Esophagus squamous epithelium (tissue), 5 donors: ENCODE results near the gene RAB11FIP2. TPM values are rescaled to one million over a fixed set of nuclear protein-coding genes. Genes with fewer than 3 reads are reported as not detected.

Source experiments
- DNase-seq: peaks from one replicate; lab custom pipeline; 2025; lab: John Stamatoyannopoulos, UW
- H3K27ac ChIP-seq, 4 donors: fragments of 200-600 bp; sonication (generic); one replicate each; pipeline ENCODE4 v1.5.1; 2016 to 2019; ENCODE audit warnings: mild to moderate bottlenecking in 1 of 4
- H3K27me3 ChIP-seq, 4 donors: fragments of 200-600 bp; sonication (generic); 1 replicate in 3 of 4; 2 replicates in 1 of 4; pipeline versions ENCODE4 v1.5.1 to v1.6.0; 2017 to 2021; ENCODE audit warnings: antibody characterized with exemption in 1 of 4
- H3K36me3 ChIP-seq, 3 donors: fragments of 200-600 bp; sonication (generic); one replicate each; pipeline ENCODE4 v1.5.1; 2016 to 2019
- H3K4me1 ChIP-seq, 3 donors: fragments of 200-600 bp; sonication (generic); one replicate each; pipeline ENCODE4 v1.5.1; 2017 to 2019
- H3K4me3 ChIP-seq, 4 donors: fragments of 200-600 bp; sonication (generic); 1 replicate in 3 of 4; 2 replicates in 1 of 4; pipeline ENCODE4 v1.5.1; 2016 to 2019; ENCODE audit warnings: mild to moderate bottlenecking in 2 of 4, moderate library complexity in 1 of 4
- H3K9me3 ChIP-seq, 3 donors: fragments of 200-600 bp; sonication (generic); one replicate each; pipeline ENCODE4 v1.5.1; 2016 to 2019
- CTCF ChIP-seq, 6 experiments: fragments of 450-650 bp in 4 of 6; fragments of 200-600 bp in 2 of 6; sonication (generic) in 2 of 6; IDR thresholded peaks; one replicate each; pipeline ENCODE4 v1.5.1; 2016 to 2019; ENCODE audit warnings: antibody characterized with exemption in 6 of 6, mild to moderate bottlenecking in 4 of 6, moderate library complexity in 4 of 6
- POLR2A ChIP-seq, 4 donors: fragments of 450-650 bp; IDR thresholded peaks; one replicate each; pipeline ENCODE4 v1.6.1; 2017; ENCODE audit warnings: antibody characterized with exemption in 4 of 4, mild to moderate bottlenecking in 4 of 4, moderate library complexity in 3 of 4
- WGBS, 2 donors: methylation state at CpG; one replicate each; pipeline ENCODE4 v1.1.5; 2018; 5-methylcytosine and 5-hydroxymethylcytosine counted together
- intact Hi-C: fragments of 100-400 bp; cut with DNase I; formaldehyde crosslinking; loops from one replicate; pipeline ENCODE4 v1.15.0; 2022
- total RNA-seq, 4 donors: library from RNA; depleted of rRNA; stranded (reverse); fragments of >200 nt; gene quantifications; one replicate each; pipeline ENCODE4 v1.1.0, GENCODE V29; 2016
- donor health status: DM: yes; HTN: yes; CAD: no.

RAB11FIP2 gene
- total RNA-seq, 4 donors from 2014 or later: 6.2 to 21.0 (median 11.6) TPM

GRCh38 chr10:118035354-118036005, 11.3 kb downstream of the RAB11FIP2 start:
- no peaks in the 10 kb centered on the region for H3K27me3 ChIP-seq
- WGBS, 2 donors: 74 to 80% methylated on average over 7 of the region's 7 CpGs
- DNase-seq: no peak
- TF ChIP-seq CTCF (IDR thresholded peaks at IDR 0.05) (no peak), POLR2A (IDR thresholded peaks at IDR 0.05) (no peak)
- no peak overlapping the region for H3K27ac ChIP-seq
- intact Hi-C loops: no loop called here
- H3K9me3 ChIP-seq: no peaks in the 10 kb centered on the region
- H3K4me1 ChIP-seq: peaks cover 0 to under 1% (median 0%) of the 10 kb centered on the region in 3 donors
- no peak overlapping the region for H3K4me3 ChIP-seq
- peaks cover 0 to 39% (median 0%) of the 10 kb centered on the region in 3 donors for H3K36me3 ChIP-seq

GRCh38 chr10:118034791-118035261, 11.9 kb downstream of the RAB11FIP2 start:
- TF ChIP-seq CTCF (IDR thresholded peaks at IDR 0.05) (no peak), POLR2A (IDR thresholded peaks at IDR 0.05) (no peak)
- no peaks in the 10 kb centered on the region for H3K27me3 ChIP-seq
- H3K4me1 ChIP-seq: no peaks in the 10 kb centered on the region
- DNase-seq: no peak
- H3K4me3 ChIP-seq: no peak overlapping the region
- WGBS, 2 donors: 81 to 98% methylated on average over 3 to 4 of the region's 4 CpGs
- H3K36me3 ChIP-seq: peaks cover 0 to 39% (median 0%) of the 10 kb centered on the region in 3 donors
- no peaks in the 10 kb centered on the region for H3K9me3 ChIP-seq
- intact Hi-C loops: no loop called here
- H3K27ac ChIP-seq: no peak overlapping the region

DNA sequence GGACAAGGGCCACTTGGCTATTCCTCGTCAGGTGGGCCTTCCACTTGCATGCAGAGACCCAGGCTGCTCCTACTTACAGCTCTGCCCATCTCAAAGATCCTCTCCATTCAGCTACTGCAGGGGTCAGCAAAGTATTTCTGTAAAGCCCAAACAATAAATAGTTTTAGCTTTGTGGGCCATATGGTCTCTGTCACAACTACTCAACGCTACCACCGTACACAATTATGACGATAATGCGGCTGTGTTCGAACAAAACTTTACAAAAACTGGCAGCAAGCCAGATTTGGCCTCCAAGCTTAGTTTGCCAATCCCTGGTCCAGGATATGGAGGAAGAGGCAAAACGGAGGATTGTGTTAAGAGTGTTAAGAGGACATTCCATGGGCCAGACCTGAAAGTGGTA, 12.8 kb downstream of the RAB11FIP2 start:
- WGBS, 2 donors: 68 to 75% methylated on average over 7 of the region's 7 CpGs
- H3K4me1 ChIP-seq: no peaks in the 10 kb centered on the region
- no peak overlapping the region for H3K4me3 ChIP-seq
- no peaks in the 10 kb centered on the region for H3K9me3 ChIP-seq
- H3K27ac ChIP-seq: no peak overlapping the region
- no peak for DNase-seq
- peaks cover 0 to 32% (median 0%) of the 10 kb centered on the region in 3 donors for H3K36me3 ChIP-seq
- intact Hi-C loops: no loop called here
- no peak for TF ChIP-seq CTCF (IDR thresholded peaks at IDR 0.05)
- no peaks in the 10 kb centered on the region for H3K27me3 ChIP-seq

- WGBS, 2 donors: 93% methylated on average over 4 of the region's 4 CpGs
- intact Hi-C loops: no loop called here
- H3K4me3 ChIP-seq: no peak overlapping the region
- no peak for DNase-seq
- no peaks in the 10 kb centered on the region for H3K9me3 ChIP-seq
- no peak overlapping the region for H3K27ac ChIP-seq
- TF ChIP-seq POLR2A (IDR thresholded peaks at IDR 0.05) (no peak), CTCF (IDR thresholded peaks at IDR 0.05) (no peak)
- no peaks in the 10 kb centered on the region for H3K4me1 ChIP-seq
- H3K27me3 ChIP-seq: no peaks in the 10 kb centered on the region
- peaks cover 0 to 25% (median 0%) of the 10 kb centered on the region in 3 donors for H3K36me3 ChIP-seq
These were observed 14.2 kb downstream of the RAB11FIP2 start for GRCh38 chr10:118032564-118032963.

- Histone ChIP-seq H3K4me3 (no peak overlapping the region), H3K36me3 (peaks cover 0 to 23% (median 0%) of the 10 kb centered on the region in 3 donors), H3K9me3 (no peaks in the 10 kb centered on the region), H3K27ac (no peak overlapping the region), H3K27me3 (no peaks in the 10 kb centered on the region), H3K4me1 (no peaks in the 10 kb centered on the region)
- WGBS, 2 donors: 73 to 78% methylated on average over 2 of the region's 2 CpGs
- intact Hi-C loops: no loop called here
- no peak for DNase-seq
- no peak for TF ChIP-seq POLR2A (IDR thresholded peaks at IDR 0.05)
- no peak for TF ChIP-seq CTCF (IDR thresholded peaks at IDR 0.05)
These were observed 15.2 kb downstream of the RAB11FIP2 start for GRCh38 chr10:118031351-118032075.
